Skeletal muscle tissue (tissue), 4 donors: ENCODE results near the gene IGF1R. TPM values are rescaled to one million over a fixed set of nuclear protein-coding genes. Genes with fewer than 3 reads are reported as not detected.

Source experiments
- H3K27ac ChIP-seq: one replicate; pipeline ENCODE4 v1.7.0; 2013; ENCODE audit warnings: mild to moderate bottlenecking, low read depth, low read length, inconsistent platforms
- H3K27me3 ChIP-seq, 3 donors: one replicate each; pipeline ENCODE4 v1.7.0; 2013; ENCODE audit warnings: low read length in 3 of 3; ENCODE audit not compliant: control insufficient read depth in 3 of 3, insufficient read depth in 3 of 3
- H3K36me3 ChIP-seq, 3 donors: one replicate each; pipeline ENCODE4 v1.7.0; 2013; ENCODE audit warnings: low read length in 3 of 3; ENCODE audit not compliant: control insufficient read depth in 3 of 3, insufficient read depth in 3 of 3
- H3K4me1 ChIP-seq, 3 donors: one replicate each; pipeline ENCODE4 v1.7.0; 2013; ENCODE audit warnings: low read length in 3 of 3, mild to moderate bottlenecking in 3 of 3; ENCODE audit not compliant: control insufficient read depth in 3 of 3, insufficient read depth in 3 of 3
- H3K4me3 ChIP-seq, 3 donors: one replicate each; pipeline ENCODE4 v1.7.0; 2013; ENCODE audit warnings: low read length in 3 of 3
- H3K9ac ChIP-seq, 3 donors: one replicate each; pipeline ENCODE4 v1.7.0; 2013; ENCODE audit warnings: low read length in 3 of 3, mild to moderate bottlenecking in 3 of 3, moderate library complexity in 2 of 3, low read depth in 1 of 3
- H3K9me3 ChIP-seq, 3 donors: one replicate each; pipeline ENCODE4 v1.7.0; 2013; ENCODE audit warnings: low read length in 3 of 3; ENCODE audit not compliant: control insufficient read depth in 3 of 3
- total RNA-seq: library from RNA; depleted of rRNA; stranded (reverse); fragments of >200 nt; gene quantifications from one replicate; pipeline ENCODE4 v1.2.3, GENCODE V29; 2014
- donor health status: Osteomylitis.

Gene IGF1R
- total RNA-seq, 1 donor from 2014 or later, result 25.6 TPM

DNA sequence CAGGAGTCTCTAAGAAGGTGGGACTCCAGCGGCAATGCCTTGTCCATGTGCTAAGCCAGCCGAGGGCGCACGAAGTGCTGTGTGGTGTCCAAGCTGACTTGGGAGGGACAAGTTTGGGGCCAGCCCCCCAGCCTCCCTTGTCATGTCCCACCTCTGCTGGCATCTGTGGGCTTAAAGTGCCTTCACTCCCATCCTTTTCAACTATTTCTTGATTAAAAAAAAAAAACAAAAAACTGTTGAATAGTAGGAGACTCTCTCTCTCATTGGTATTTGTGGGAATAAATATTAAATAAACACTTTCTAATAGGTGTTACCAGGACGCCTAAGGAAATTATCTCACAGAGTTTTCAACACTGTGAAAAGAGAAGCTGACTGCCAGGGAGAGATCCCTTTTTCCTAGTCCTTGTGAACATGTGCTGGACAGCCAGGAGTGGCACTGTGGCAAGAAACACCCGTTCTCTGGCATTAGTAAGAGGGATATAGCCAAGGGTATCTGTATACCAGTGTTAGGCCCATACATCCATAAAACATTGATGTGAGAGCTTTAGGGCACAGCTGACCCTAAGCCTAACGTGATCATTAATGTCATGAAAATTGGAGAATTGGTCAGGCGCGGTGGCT is 158.0 kb downstream of the IGF1R start:
- no peak overlapping the region for H3K27ac ChIP-seq
- no peak overlapping the region for H3K4me3 ChIP-seq
- no peaks in the 10 kb centered on the region for H3K27me3 ChIP-seq
- no peak overlapping the region for H3K9ac ChIP-seq
- no peaks in the 10 kb centered on the region for H3K36me3 ChIP-seq
- H3K9me3 ChIP-seq, result no peaks in the 10 kb centered on the region
- peaks cover 6 to 22% (median 8%) of the 10 kb centered on the region in 3 donors for H3K4me1 ChIP-seq

DNA sequence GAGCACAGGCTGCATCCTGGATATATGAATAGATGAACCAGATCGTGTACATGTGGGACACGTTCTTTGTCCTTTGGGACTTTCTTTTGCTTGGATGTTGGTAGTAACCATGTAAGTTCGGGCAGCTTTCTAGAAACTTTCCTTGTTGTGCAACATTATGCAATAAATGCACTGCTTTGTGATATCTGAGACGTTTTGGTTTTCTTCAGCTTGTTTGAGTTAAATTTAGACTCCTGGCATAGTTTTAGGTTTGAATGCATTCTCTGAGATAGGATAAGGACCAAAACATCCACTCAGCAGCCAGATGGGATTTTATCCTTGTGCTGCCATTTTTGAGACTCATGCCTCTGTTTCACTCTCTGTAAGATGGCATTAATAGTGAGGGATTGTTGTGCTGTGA is 158.9 kb downstream of the IGF1R start:
- Histone ChIP-seq H3K4me3 (no peak overlapping the region), H3K36me3 (no peaks in the 10 kb centered on the region), H3K9me3 (no peaks in the 10 kb centered on the region), H3K27ac (no peak overlapping the region), H3K27me3 (no peaks in the 10 kb centered on the region), H3K9ac (no peak overlapping the region), H3K4me1 (peaks cover 5 to 17% (median 8%) of the 10 kb centered on the region in 3 donors)

GRCh38 chr15:98809273-98809672 is 160.9 kb downstream of the IGF1R start:
- Histone ChIP-seq H3K4me3 (no peak overlapping the region), H3K36me3 (no peaks in the 10 kb centered on the region), H3K9ac (no peak overlapping the region), H3K9me3 (no peaks in the 10 kb centered on the region), H3K27me3 (no peaks in the 10 kb centered on the region), H3K4me1 (peaks cover 5 to 17% (median 8%) of the 10 kb centered on the region in 3 donors), H3K27ac (no peak overlapping the region)

DNA sequence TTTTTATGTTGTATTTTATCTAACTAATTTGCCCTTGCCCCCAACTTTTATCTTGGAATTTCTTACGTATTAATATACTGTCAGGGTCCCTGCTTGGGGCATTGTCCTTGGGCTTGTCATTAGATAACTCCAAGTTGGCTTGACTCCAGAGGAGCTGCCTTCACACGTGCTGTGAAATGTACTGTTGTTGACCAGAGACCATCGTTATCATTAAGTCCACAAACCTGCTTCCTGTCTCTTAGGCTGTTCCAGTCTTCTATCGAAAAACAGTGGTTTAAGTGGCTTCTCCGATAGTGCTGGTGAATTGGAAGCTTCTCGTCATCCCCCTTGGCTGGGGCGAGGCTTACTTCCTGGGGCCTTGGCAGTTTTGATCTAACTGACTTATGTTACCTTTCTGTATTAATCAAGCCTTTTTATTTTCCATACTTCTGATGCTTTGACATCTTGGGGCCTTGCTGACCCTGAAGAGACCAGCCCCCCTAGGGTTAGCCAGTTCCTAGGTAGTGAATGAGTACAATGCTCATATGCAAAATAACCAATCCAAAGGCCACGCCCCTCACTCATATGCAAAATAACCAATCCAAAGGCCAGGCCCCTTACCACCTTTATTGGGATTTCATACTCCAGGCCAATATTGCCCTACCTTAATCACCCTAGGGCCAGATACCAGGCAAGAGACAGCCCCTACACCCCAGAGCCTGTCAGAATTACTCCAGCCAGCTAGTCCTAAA is 164.5 kb downstream of the IGF1R start:
- H3K36me3 ChIP-seq, result no peaks in the 10 kb centered on the region
- no peaks in the 10 kb centered on the region for H3K9me3 ChIP-seq
- H3K27ac ChIP-seq, result no peak overlapping the region
- no peak overlapping the region for H3K4me3 ChIP-seq
- H3K27me3 ChIP-seq, result no peaks in the 10 kb centered on the region
- no peak overlapping the region for H3K9ac ChIP-seq
- peaks cover 2 to 8% (median 2%) of the 10 kb centered on the region in 3 donors for H3K4me1 ChIP-seq

DNA sequence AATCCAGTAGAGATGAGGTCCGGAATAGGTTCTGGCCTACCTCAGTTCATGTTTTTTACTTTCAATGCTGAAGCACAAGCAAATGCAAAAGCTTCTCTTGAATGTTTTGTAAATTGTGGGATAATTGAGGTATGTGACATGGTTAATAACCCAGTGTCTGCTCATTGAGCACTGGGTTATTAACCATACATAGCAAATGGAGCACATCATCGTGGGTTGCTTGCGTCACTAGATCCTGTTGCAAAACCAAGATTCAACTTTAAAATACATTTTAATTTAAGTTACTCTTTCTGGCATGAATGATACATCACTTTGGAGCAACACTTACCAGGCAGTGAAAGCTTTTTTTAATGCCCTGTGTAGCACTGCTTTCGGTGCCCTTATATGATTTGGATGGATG is 165.6 kb downstream of the IGF1R start:
- H3K4me1 ChIP-seq, result peaks cover 2 to 7% (median 2%) of the 10 kb centered on the region in 3 donors
- H3K4me3 ChIP-seq, result no peak overlapping the region
- H3K27me3 ChIP-seq, result no peaks in the 10 kb centered on the region
- H3K27ac ChIP-seq, result no peak overlapping the region
- H3K9ac ChIP-seq, result no peak overlapping the region
- H3K9me3 ChIP-seq, result no peaks in the 10 kb centered on the region
- H3K36me3 ChIP-seq, result no peaks in the 10 kb centered on the region

DNA sequence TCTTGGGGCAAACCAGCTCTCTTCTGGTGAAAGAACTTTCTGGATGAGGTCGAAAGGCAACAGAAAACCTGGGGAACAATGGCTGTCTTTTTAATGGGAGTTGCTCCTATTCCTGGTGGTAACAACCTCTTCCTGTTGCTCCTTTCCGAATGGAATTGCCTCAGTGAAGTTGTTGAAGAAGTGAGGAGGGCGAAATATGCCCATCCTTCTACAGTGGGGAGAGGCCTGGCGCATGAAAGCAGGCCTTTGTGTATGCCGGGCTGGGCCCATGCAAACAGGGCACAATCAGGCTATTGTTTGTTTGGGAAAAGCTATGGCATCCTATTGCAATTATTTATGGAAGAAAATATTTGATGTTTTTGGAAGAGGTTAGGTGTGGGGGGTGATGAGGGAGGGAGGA is 166.9 kb downstream of the IGF1R start:
- no peaks in the 10 kb centered on the region for H3K27me3 ChIP-seq
- no peaks in the 10 kb centered on the region for H3K36me3 ChIP-seq
- H3K27ac ChIP-seq, result no peak overlapping the region
- no peak overlapping the region for H3K4me3 ChIP-seq
- H3K9me3 ChIP-seq, result no peaks in the 10 kb centered on the region
- no peaks in the 10 kb centered on the region for H3K4me1 ChIP-seq
- no peak overlapping the region for H3K9ac ChIP-seq

DNA sequence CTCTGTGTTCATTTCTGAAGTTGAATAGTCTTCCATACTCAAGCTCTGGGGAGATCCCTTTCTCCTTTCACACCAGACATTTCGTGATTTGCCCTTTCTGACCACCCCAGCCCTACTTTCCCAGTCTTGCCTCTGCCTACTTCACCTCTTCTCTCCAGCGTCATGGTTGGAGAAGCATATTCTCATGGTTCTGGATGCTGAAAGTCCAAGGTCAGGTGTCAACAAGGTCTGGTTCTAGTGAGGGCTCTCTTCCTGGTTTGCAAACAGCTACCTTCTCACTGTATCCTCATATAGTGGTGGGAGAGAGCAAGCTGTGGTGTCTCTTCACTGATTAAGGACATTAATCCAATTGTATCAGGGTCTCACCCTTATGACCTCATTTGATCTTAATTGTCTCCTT is 169.4 kb downstream of the IGF1R start:
- H3K4me3 ChIP-seq, result no peak overlapping the region
- H3K36me3 ChIP-seq, result no peaks in the 10 kb centered on the region
- H3K27ac ChIP-seq, result no peak overlapping the region
- no peaks in the 10 kb centered on the region for H3K27me3 ChIP-seq
- H3K4me1 ChIP-seq, result no peaks in the 10 kb centered on the region
- no peak overlapping the region for H3K9ac ChIP-seq
- H3K9me3 ChIP-seq, result no peaks in the 10 kb centered on the region

GRCh38 chr15:98823012-98823458 is 174.7 kb downstream of the IGF1R start:
- Histone ChIP-seq H3K4me3 (no peak overlapping the region), H3K9me3 (peaks cover 0 to 5% (median 0%) of the 10 kb centered on the region in 3 donors), H3K9ac (no peak overlapping the region), H3K36me3 (no peaks in the 10 kb centered on the region), H3K27me3 (no peaks in the 10 kb centered on the region), H3K4me1 (peaks cover 0 to 6% (median 0%) of the 10 kb centered on the region in 3 donors), H3K27ac (no peak overlapping the region)

DNA sequence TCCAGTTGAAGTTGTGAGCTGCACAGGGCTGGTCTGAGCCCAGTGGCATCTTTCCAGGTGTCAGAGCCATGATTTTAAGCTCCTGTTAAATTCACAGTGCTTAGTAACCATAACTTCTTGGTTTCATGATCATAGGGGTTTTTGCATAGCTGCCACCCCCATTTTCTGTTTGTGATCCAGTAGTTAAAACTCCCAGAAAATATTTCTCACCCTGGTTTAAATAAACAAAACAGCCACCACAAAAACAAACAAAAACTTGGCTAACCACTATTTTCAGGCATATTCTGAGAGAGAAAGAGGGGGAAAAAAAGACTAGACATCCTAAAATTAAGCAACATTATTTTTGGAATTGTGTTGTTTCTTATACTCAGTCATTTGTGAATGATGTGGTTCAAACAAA is 175.3 kb downstream of the IGF1R start:
- Histone ChIP-seq H3K4me1 (peaks cover 0 to 6% (median 0%) of the 10 kb centered on the region in 3 donors), H3K9me3 (peaks cover 0 to 9% (median 4%) of the 10 kb centered on the region in 3 donors), H3K36me3 (no peaks in the 10 kb centered on the region), H3K27me3 (no peaks in the 10 kb centered on the region), H3K4me3 (no peak overlapping the region), H3K27ac (no peak overlapping the region), H3K9ac (no peak overlapping the region)

DNA sequence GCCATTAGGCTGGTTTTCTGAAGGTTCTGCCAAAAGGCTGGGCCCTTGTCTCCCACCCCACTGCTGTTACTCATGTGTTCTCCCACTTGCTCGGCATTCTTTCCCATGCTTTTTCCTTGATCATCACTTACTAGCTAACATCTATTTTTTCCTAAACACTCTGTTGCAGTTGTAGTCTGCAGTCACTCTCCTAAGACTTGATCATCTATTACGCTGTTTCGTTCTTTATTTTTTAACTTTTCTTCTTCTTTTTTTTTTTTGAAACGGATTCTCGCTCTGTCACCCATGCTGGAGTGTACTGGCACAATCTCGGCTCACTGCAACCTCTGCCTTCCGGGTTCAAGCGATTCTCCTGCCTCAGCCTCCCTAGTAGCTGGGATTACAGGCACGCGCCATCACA is 176.3 kb downstream of the IGF1R start:
- Histone ChIP-seq H3K9me3 (peaks cover 0 to 13% (median 4%) of the 10 kb centered on the region in 3 donors), H3K36me3 (no peaks in the 10 kb centered on the region), H3K4me3 (no peak overlapping the region), H3K27ac (no peak overlapping the region), H3K9ac (no peak overlapping the region), H3K27me3 (no peaks in the 10 kb centered on the region), H3K4me1 (peaks cover 0 to 6% (median 0%) of the 10 kb centered on the region in 3 donors)
